Peyer's patch (tissue), 4 donors: ENCODE data around the gene EHBP1L1.

ENCODE experiments used
- CTCF ChIP-seq, 6 experiments: fragments of 450-650 bp in 4 of 6; fragments of 200-600 bp in 2 of 6; sonication (generic) in 1 of 6; IDR thresholded peaks; one replicate each; pipeline ENCODE4 v1.5.1; 2017 to 2019; ENCODE audit warnings: antibody characterized with exemption in 6 of 6, mild to moderate bottlenecking in 3 of 6, moderate library complexity in 1 of 6
- POLR2A ChIP-seq, 2 donors: fragments of 450-650 bp; IDR thresholded peaks; one replicate each; pipeline ENCODE4 v1.5.1; 2017; ENCODE audit warnings: antibody characterized with exemption in 2 of 2, mild to moderate bottlenecking in 2 of 2, moderate library complexity in 2 of 2

GRCh38 chr11:65622011-65622410, 46.2 kb downstream of the EHBP1L1 start:
- TF ChIP-seq CTCF (IDR thresholded peaks at IDR 0.05) (no peak), POLR2A (IDR thresholded peaks at IDR 0.05) (no peak)
